H1 (cell line): ENCODE data around the gene BCAP31. TPM values are rescaled to one million over a fixed set of nuclear protein-coding genes. Genes with fewer than 3 reads are reported as not detected.

ENCODE experiments used
- BRCA1 ChIP-seq: IDR thresholded peaks from 2 replicates; pipeline ENCODE4 v1.6.1; 2012; ENCODE audit warnings: low read depth, low read length, improper control_type of control experiment
- CTCF ChIP-seq, 3 experiments: IDR thresholded peaks; 1 replicate in 2 of 3; 2 replicates in 1 of 3; pipeline versions ENCODE4 v1.5.1 to v1.6.1; 2011; ENCODE audit warnings: low read length in 3 of 3, mild to moderate bottlenecking in 3 of 3, inconsistent platforms in 2 of 3, low read depth in 1 of 3, moderate library complexity in 1 of 3; ENCODE audit not compliant: insufficient read depth in 1 of 3; ENCODE audit errors: control extremely low read depth in 1 of 3
- JUN ChIP-seq: IDR thresholded peaks from 2 replicates; pipeline ENCODE4 v1.6.1; 2011; ENCODE audit warnings: low read depth, mild to moderate bottlenecking, improper control_type of control experiment, low read length
- polyA plus RNA-seq, 7 experiments: library from polyadenylated mRNA; depleted of rRNA in 3 of 7; stranded (reverse) in 5 of 7; unstranded in 2 of 7; fragments of >200 nt in 5 of 7; fragments of 200-250 nt in 2 of 7; gene quantifications; 1 replicate in 5 of 7; 2 replicates in 1 of 7; 4 replicates in 1 of 7; pipeline versions ENCODE4 v1.2.1 to v1.2.3, GENCODE V29; 2011 to 2013; ENCODE audit warnings: missing spikeins in 2 of 7, mixed read lengths in 2 of 7
- total RNA-seq: library from RNA; stranded (reverse); fragmentation: NEBNext Ultra II Directional; extraction: Animal tissue kit (Norgen Biotek cat#: 25700); gene quantifications from 2 replicates; pipeline ENCODE4 v1.2.1, GENCODE V29; 2021

BCAP31 gene
- total and polyA plus RNA-seq, 2 of the 8 experiments (the other 6 are each of a cell fraction or from before 2014, with no cell fraction given), result 136 to 159 TPM

- no peak for TF ChIP-seq CTCF (IDR thresholded peaks at IDR 0.05; ENCODE audit: control extremely low read depth in 1 of 3, insufficient read depth in 1 of 3, low read depth in 1 of 3, low read length in 3 of 3)
- no peak for TF ChIP-seq BRCA1
- TF ChIP-seq JUN, result no peak
- TF ChIP-seq, all 59 proteins: peak for 0
These were observed 42.9 kb upstream of the BCAP31 start (continued) for GRCh38 chrX:153766871-153767673.
